Measurements from ENCODE around the gene PIK3R3.

The PIK3R3 gene

DNA sequence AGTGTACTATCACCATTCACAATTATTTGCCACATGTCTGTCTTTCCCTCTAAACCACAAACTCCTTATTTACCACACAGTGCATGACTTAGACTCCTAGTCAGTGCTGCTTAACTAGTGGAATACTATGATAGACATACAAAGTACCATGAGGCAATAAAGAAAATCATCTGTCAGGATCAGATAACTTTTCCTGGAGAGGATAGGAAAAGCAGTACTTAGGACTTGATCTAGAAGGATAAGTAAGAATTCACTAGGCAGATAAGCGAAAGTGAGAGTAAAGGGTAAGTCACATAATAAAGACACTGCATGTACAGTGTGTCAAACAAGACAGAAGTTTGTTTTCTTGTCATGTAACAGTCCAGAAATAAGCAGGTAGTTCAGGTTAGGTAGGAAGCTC, 21.3 kb upstream of the PIK3R3 start:
- DNase-seq = no peak

DNA sequence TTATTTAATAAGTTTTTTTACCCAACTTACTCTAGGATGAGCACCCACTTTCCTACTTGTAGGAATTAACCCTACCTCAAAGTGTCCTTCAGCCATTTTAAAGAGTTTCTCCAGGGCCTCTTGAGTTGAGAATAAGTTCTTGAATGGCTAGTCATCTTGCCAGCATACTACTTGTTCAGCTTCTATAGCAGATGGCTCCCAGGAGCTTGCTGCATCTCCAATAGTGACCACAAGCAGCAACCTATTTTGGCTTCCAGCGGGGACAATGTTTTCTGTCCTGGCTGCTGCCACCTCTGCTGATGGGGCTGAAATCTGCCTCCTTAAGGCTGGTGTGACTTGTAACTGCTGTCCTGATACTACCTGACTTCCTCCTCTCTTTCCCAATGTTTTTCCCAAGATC, 20.8 kb upstream of the PIK3R3 start:
- DNase-seq = no peak

DNA sequence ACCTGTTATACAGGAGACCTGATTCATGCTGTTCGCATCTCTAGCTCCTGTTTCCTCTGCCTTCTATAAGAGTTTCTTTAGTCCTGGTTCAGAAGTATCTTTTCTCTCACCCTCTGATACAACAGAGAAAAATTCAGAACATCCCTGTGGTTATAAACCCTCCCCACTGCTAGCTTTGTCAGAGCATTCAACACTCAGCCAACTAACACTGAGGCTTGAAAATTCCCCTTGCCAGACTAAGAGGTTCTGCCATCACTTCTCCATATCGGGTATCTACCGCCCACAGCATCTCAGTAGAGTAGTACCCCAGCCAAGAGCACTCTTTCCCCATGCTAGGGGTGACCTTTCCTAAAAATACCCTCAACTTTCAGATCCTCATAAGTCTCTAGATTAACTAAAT, 19.6 kb upstream of the PIK3R3 start:
- DNase-seq = no peak

DNA sequence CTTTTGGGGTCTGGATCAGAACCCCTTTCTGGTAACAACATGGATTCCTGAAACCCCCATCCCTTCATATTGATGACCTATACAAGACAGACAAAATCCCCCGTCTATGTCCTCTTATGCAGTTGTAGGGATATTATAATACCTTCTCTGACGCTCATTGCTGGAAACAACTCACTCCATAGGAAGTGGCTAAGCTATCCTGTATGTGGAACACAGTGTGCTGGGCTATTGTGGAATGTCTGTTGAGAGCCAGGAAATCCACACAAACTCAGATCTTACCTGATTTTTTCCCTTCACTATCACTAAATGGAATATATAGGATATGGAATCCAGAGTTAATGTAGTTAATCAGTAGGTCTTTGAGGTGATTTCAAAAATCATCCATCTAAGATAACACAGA, 17.7 kb upstream of the PIK3R3 start:
- DNase-seq = no peak

DNA sequence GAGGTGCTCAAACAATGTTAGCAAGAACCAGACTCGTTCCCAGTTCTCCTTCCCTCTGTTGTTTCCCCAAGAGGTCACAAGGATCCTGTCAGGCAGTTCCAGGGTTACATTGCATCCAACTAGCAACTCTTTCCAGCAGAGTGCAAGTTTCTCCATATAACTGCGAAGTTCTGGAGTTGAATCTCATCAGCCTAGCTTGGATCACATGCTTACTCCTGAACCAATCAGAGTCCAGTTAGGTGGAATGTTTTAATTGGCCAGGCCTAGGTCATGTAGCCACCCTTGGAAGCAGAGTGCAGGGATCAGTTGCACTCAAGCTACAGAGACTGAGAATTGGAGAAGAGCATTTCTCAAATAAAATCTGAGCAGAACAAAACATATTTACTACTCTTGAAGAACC, 15.9 kb upstream of the PIK3R3 start:
- DNase-seq = no peak

DNA sequence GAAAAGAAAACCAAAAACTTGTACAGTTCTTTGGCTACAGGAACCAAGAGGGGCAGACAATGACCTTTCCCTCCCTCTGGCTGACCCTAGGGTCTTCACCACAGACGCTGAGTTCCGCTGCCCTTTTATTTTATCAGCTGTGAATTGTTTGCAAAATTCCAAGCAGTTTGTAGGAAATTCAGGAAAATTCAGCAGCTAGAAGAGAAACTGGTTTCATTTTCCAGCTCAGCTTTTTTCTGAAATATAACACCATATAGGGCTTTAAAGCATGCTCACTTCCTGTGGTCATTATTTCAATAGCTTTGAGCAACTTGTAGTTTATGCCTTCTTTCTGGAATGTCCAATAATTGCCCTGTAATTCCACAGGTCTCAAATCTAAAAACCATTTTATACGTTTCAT, 5.5 kb upstream of the PIK3R3 start:
- no peak for DNase-seq

DNA sequence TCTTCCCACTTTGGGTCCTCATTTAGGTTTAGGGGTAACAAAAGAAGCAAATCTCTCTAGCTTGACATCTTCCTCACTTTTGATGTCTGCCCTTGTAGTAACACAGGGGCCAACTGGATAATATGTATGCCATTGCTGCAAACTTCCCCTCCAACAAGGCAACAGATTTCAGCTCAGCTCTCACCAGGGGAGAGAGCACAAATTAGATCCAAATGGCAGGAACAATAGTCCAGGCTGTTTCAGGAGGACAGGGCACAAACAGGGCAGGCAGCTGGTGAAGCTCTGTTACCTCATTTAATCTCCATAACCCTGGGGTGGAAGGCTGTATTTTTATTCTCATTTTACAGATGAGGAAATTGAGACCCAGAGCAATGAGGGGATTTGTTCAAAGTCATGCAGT, 4.3 kb upstream of the PIK3R3 start:
- DNase-seq = peak; percentile 88 to 98

DNA sequence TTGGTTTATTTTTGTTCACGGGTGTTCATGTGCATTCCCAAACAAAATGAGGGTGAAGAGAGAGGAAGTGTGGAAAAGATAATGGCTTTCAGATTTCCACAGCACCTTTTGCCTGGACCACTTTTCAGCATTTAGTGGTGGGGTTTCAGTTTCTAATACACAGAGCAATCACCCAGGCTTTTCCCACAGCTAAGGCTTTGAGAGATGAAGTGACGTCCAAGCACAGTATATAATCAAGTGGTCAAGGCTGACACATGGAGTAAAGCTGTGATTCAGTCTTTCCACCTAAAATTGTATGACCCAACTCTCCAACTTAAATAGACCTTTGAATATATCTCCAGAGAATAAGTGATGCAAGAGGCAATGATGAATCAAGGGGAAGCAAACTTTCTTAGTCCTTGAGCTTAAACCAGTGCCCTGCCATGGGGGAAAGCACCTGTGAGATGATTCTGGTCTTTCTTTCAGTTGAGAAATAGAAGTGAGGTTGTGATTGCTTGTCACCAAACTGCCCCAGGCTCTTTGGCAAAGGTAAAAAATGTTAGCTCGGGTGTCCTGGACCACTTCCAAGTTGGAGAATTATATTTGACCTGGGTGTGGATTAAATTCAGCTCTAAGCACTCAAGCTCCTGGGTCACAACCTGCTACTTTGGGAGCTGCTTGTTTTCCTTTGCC, 2.4 kb upstream of the PIK3R3 start:
- peak in 1 of 2 experiments; percentile 87 for DNase-seq

DNA sequence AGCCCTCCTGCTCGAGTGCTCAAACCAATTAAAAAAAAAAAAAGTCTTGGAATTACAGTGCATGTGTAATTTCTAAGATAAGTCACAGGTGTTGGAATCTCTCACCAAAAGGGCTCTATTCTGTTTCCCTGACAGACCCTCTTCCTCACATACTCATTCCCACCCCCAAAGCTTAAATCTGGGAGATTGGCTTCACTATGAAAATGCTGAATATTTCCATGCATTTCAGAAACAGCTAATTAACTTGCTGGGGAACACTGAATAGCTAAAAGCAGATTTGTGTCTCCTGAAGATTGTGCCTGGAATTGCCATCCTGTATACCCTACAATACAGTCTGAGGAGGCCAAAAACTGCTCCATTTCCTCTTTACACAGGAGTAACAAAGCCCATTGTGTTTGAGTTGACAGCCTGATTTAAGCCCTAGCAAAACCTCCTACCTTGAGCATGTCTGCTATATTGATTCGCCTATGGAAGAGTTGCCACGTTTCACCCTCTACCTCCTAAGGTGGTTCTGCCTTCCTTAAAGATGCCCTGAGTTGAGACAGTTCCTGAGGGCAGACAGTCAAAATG, 1.4 kb upstream of the PIK3R3 start:
- no peak for DNase-seq

DNA sequence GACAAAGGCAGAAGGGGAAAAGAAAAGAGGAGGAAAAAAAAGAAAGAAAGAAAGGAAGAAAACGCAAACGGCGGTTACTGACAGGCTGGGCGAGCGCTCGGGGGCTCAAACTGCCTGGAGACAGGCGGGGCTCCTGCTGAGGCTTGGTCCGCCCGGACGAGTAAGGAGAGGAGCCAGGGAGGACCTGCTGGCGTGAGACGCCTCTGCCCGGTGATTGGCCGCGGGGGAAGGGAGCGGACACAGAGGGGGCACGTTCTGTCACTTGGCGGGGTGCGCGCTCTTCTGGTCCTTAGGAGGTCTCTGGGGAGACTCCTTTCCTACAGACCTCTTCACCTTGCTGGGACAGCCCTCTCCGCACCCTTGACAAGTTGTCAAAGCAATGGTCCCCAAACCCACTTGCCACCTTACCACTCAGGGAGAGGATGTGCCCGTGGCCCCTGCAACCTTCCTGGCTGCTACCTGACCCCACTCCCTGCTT, 791 bp upstream of the PIK3R3 start:
- peak in 1 of 2 experiments; percentile 98 for DNase-seq

DNA sequence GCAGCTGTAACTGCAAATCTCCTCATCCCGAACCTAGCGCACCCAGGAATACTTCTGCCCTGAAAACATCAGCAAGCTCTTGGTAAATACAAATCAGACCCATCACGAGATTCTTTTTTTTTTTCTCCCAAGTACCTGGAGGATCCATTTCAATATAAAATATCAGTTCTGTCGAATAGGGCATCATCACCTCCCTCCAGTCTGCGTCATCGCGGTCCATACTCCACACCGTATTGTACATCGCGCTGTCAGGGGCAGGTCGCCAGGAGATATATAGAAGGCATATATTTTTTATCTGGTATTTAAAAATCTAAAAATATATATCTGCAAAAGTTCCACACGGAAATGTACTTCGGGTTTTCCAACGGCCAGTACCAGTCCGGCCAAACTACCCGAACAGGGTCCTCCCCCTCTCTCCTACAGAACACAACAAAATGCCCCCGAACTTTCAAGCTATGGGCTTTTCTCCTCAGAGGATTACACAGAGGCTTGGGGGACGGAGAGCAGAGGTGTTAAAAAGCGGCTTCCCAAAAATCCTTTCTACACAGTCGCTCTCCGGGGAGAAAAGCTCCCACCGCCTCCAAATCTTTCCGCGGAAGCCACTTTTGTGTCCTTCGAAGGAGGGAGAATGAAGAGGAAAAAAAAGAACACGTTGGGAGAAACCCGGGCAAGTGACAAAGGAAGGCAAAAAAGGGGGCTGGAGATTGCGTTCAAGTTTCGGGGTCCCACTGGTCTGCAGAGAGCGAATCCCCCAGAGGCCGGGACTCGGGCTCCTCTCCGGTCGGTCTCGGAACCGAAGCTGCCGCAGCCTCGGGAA, 509 bp downstream of the PIK3R3 start:
- no peak for DNase-seq

DNA sequence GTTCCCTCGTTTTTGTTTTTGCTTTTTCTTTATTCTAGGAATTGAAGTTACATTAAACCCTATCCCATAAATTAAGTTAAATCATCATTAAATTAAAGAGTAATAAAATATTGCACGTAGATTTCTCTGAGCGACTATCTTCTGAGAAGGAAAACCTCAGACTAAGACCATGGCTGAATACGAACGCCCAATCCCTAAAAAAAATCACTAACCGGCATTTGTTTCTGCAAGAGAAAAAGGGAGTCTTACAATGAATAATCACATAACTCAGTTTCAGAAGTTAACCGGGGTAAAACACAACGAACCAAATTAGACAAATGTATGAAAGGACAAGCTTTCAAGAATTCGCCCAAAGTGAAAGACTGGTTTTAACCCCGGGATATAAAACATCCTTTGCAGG, 1.3 kb downstream of the PIK3R3 start:
- no peak for DNase-seq

DNA sequence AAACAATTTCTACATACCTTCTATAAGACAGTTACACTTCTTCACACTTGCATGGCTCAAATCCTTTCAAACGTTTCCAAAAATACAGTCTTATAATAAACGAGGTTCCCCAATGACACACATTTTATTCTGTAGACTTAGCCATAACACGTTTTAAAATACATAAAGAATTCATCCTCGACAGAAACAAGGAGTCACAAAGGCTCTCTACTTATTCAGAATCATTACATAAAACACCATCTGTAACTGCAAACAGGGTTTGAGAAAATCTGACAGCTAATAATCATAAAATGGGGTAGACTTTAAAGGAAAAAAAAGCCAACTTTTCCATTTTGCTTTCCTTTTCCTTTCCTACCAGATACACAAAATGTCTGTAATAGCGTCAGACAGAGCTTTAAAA, 1.8 kb downstream of the PIK3R3 start:
- DNase-seq = peak in 1 of 2 experiments; percentile 48

DNA sequence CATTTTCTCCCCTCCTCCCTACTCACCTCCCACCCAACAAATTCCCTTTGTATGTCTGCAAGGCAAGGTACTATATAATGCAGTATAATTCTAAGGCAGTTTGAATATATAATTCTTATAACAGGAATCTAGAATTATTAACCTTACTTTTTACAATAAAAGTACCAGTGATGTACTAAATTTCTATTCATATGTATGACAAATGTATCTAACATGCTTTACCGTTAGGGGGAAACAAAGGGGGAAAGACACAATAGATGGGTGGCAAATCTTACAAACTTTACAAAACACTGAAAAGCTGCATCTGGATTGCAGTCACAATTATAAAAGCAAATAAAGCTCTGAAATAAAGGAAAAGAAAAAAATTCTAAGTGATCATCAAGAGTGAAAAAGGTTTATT, 2.3 kb downstream of the PIK3R3 start:
- no peak for DNase-seq

DNA sequence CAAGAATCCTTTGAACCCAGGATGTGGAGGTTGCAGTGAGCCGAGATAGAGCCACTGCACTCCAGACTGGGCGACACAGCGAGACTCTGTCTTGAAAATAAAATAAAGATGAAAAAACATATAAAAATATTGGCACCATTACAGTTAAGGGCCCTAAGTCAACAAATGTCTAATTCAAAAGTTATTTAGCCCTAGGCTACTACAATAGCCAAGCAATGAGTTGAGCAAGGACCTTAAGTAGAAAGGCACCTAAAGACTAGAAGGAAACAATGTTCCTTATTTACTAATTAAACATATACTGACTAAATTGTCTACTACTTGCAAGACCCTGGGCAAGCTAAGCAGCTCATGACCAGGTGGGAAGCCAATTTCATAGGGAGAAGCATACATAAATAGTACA, 4.1 kb downstream of the PIK3R3 start:
- DNase-seq = no peak

DNA sequence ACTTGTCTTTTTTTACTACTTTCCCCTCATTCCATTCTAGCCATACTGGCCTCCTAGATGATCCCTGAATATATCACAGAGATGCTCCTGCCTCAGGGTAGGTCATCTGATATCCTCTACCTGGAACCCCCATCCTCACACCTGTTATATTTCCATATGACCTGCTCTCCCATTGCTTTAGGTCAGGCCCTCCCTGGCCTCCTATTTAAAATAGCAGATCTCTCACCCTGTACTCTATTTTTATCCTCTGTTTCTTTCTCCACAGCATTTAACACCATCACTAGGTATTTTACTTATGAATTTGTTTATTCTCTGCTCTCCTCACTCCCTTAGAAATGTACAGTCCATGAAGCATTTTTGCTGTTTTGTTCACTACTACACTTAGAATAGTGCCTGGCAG, 13.6 kb downstream of the PIK3R3 start:
- DNase-seq = no peak

DNA sequence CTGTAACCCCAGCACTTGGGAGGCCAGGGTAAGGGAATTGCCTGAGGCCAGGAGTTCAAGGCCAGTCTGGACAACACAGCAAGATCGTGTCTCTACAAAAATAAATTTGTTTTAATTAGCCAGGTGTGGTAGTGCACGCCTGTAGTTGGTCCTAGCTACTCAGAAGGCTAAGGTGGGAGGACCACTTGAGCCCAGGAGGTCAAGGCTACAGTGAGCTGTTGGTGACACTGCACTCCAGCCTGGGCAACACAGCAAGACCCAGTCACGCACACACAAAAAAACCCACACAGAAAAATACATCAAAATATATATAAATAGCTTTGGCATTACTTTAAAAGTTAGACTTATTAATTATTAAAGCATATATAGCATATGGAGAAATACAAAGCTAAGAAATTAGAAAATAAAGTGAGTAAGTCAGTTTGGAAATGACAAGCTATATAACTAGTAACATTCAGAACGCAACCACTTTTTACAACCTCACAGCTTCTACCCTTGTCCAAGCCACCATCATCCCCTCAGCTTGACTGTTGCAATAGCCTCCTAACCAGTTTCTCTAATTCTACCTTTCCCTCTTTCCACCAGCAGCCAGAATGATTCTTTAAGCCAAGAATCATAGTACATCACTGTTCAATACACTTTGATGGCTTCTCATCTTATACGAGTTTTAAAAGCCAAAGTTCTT, 14.5 kb downstream of the PIK3R3 start:
- no peak for DNase-seq

DNA sequence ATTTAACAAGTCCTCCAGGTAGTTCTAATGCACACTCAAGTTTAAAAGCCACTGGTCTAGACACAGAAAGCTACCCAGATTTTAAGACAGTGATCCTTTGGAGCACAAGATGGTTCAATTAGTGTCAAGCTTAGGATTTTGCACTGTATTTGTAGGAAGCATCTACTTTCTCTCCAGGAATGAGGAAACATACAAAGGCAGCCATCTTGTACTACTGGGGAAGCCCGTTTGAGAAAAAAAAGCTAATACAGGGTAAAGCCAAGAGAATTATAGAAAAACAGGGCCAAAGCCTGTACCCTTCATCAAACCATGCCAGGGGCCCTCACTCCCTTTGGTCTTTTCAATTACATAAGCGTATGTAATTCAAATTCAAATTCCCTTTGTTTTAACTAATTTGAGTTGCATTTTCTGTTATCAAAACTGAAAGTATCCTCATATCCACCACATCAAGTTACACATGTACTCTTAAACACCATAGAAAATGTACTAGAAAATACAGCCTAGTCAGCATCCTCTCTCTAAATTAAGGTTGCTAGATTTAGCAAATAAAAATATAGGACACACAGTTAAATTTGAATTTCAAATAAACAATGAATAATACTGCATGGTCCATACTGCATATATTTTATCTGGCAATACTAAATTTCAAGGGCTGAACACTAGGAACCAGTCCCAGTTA, 17.4 kb downstream of the PIK3R3 start:
- no peak for DNase-seq

DNA sequence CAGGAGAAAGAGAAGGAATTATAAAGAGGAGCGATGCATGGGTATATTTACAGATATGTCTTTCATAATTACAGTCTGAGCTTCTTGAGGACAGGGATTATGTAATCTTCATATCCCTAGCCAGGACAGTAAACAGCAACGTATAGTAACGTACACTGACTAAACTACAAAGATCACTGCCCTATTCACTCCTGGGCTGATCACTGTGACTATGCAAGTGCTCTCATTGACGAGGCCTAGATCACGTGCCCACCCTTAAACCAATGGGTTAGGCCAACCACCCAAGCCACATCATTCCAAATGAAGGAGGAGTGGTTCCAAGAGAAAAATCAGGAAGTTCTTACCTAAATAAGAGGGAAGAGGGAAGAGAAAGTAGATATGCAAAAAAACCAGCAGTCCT, 18.5 kb downstream of the PIK3R3 start:
- DNase-seq = no peak

DNA sequence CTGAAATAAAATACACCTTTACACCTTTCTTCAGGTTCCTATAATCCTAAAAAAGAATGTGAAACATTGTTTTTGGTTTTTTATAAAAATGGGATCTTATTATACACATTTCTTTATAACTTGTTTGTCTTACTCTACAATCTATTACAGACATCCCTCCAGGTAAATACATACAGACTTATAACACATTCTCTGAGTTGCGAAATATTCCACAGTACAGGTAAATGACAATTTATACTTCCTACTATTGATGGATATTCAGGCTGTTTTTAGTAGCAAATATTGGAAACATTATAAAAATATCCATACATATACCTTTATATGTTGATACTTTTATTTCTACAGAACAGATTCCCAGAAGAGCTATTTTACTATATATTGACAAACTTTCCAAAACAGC, 20.3 kb downstream of the PIK3R3 start:
- no peak for DNase-seq

DNA sequence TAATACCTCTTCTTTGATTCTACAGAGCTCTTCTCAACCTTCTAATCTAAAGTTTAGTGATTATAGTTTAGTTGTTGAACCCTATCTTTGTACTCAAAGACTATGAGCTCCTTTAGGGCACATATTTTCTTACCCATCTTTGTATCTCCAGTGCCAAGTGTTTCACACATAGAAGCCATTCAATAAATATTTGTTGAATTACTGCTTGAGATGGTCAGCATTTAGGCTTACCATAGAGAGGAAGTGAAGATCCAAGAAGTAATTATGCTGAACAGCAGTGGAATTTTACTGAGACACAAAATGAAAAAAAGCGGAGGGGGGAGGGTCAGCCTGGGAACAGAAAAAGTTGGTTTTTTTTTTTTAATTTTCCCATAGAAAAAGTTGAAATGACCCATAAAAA, 21.9 kb downstream of the PIK3R3 start:
- no peak for DNase-seq

DNA sequence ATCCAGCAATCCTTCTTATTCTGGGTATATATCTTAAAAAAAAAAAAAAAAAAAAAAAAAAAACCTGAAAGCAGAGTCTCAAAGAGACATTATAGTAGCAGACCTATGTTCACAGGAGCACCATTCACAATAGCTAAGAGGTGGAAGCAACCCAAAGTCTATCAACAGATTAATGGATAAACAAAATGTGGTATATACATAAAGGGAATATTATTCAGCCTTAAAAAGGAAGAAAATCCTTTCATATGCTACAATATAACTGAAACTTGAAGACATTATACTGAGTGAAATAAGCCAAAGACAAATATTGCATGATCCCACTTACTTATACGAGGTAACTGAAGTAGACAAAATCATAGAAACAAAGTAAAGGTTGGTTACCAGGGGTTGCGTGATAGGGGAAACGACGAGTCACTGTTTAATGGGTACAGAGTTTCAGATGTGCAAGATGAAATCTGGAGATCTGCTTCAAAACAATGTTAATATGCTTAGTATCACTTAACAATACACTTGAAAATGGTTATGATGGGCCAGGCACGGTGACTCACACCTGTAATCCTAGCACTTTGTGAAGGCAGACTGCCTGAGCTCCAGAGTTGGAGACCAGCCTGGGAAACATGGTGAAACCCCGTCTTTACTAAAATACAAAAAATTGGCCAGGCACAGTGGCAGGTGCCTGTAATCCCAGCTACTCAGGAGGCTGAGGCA, 29.5 kb downstream of the PIK3R3 start:
- no peak for DNase-seq

Data from cerebellar nuclear complex (tissue), 1 donor.